Measurements from ENCODE around the gene SHISA7. TPM values are rescaled to one million over a fixed set of nuclear protein-coding genes. Genes with fewer than 3 reads are reported as not detected.

SHISA7 gene
- total and polyA plus RNA-seq, 4 donors = 1.6 TPM; not detected in 3

GRCh38 chr19:55447421-55448174 is 4.5 kb upstream of the SHISA7 start:
- Histone ChIP-seq H3K9me3 (ENCODE audit: control insufficient read depth in 4 of 4, low read length in 3 of 4) (no peaks in the 10 kb centered on the region), H3K27ac (ENCODE audit: low read depth in 1 of 2, low read length in 2 of 2) (no peak overlapping the region), H3K9ac (ENCODE audit: low read depth in 1 of 2, low read length in 2 of 2) (no peak overlapping the region), H3K4me3 (ENCODE audit: low read depth in 1 of 3, low read length in 3 of 3) (no peak overlapping the region), H3K4me1 (ENCODE audit: control insufficient read depth in 4 of 4, insufficient read depth in 4 of 4, low read length in 3 of 4) (no peaks in the 10 kb centered on the region), H3K27me3 (ENCODE audit: control insufficient read depth in 4 of 4, insufficient read depth in 4 of 4, low read length in 3 of 4) (peaks cover 0 to 7% (median 4%) of the 10 kb centered on the region in 4 donors), H3K36me3 (ENCODE audit: control insufficient read depth in 4 of 4, insufficient read depth in 3 of 4, low read depth in 1 of 4, low read length in 3 of 4) (no peaks in the 10 kb centered on the region)
- 37% methylated on average over 16 of the region's 16 CpGs for WGBS
- TF ChIP-seq SP1 (IDR thresholded peaks at IDR 0.05) (no peak), HNF4A (conservative IDR thresholded peaks at IDR 0.05) (no peak), ZBTB33 (IDR thresholded peaks at IDR 0.05) (no peak), GABPA (IDR thresholded peaks at IDR 0.05 in 1 of 2, conservative IDR thresholded peaks at IDR 0.05 in 1 of 2) (no peak), MAX (IDR thresholded peaks at IDR 0.05) (no peak), NR2F2 (IDR thresholded peaks at IDR 0.05) (no peak), YY1 (IDR thresholded peaks at IDR 0.05) (no peak), CTCF (IDR thresholded peaks at IDR 0.05; ENCODE audit: low read depth, low read length, missing input control) (no peak), JUND (IDR thresholded peaks at IDR 0.05) (no peak), FOXA1 (IDR thresholded peaks at IDR 0.05) (no peak), REST (IDR thresholded peaks at IDR 0.05) (no peak), HNF4G (IDR thresholded peaks at IDR 0.05) (no peak), RAD21 (IDR thresholded peaks at IDR 0.05) (no peak), EGR1 (IDR thresholded peaks at IDR 0.05; ENCODE audit: low read depth in 2 of 2) (no peak), RXRA (IDR thresholded peaks at IDR 0.05) (no peak), ATF3 (IDR thresholded peaks at IDR 0.05) (no peak), TAF1 (conservative IDR thresholded peaks at IDR 0.05) (no peak), FOXA2 (IDR thresholded peaks at IDR 0.05) (no peak)
- no peak for DNase-seq (ENCODE audit: low spot score)
